Ishikawa (cell line): ENCODE results near the gene FBXL17.
A peak's percentile ranks its signal among the peaks of the same experiment; 100 is the strongest.

Experiments used
- CEBPB ChIP-seq: IDR thresholded peaks from 2 replicates; pipeline ENCODE4 v1.6.1; 2012
- CREB1 ChIP-seq: IDR thresholded peaks from 2 replicates; pipeline ENCODE4 v1.6.1; 2012; ENCODE audit warnings: low read depth
- EGR1 ChIP-seq: IDR thresholded peaks from 2 replicates; pipeline ENCODE4 v1.6.1; 2012
- EP300 ChIP-seq: IDR thresholded peaks from 2 replicates; pipeline ENCODE4 v1.6.1; 2012; ENCODE audit warnings: borderline replicate concordance
- FOXM1 ChIP-seq: IDR thresholded peaks from 2 replicates; pipeline ENCODE4 v1.6.1; 2012; ENCODE audit warnings: low read depth, borderline replicate concordance
- MAX ChIP-seq: IDR thresholded peaks from 2 replicates; pipeline ENCODE4 v1.6.1; 2012
- NFIC ChIP-seq: IDR thresholded peaks from 2 replicates; pipeline ENCODE4 v1.6.1; 2012
- RAD21 ChIP-seq: IDR thresholded peaks from 2 replicates; pipeline ENCODE4 v1.6.1; 2012; ENCODE audit warnings: low read depth
- TAF1 ChIP-seq: IDR thresholded peaks from 2 replicates; pipeline ENCODE4 v1.6.1; 2012; ENCODE audit warnings: low read depth, mild to moderate bottlenecking
- TCF12 ChIP-seq: IDR thresholded peaks from 2 replicates; pipeline ENCODE4 v1.6.1; 2012; ENCODE audit warnings: low read depth
- TEAD4 ChIP-seq: IDR thresholded peaks from 2 replicates; pipeline ENCODE4 v1.6.1; 2012
- USF1 ChIP-seq: IDR thresholded peaks from 2 replicates; pipeline ENCODE4 v1.6.1; 2012
- YY1 ChIP-seq: IDR thresholded peaks from 2 replicates; pipeline ENCODE4 v1.6.1; 2012; ENCODE audit warnings: low read depth
- ZBTB7A ChIP-seq: IDR thresholded peaks from 2 replicates; pipeline ENCODE4 v1.6.1; 2012; ENCODE audit warnings: low read depth
- TF ChIP-seq, protein P1 (sequence below): IDR thresholded peaks from 2 replicates; pipeline ENCODE4 v1.6.1; 2012; ENCODE audit warnings: low read depth, mild to moderate bottlenecking

The FBXL17 gene

DNA sequence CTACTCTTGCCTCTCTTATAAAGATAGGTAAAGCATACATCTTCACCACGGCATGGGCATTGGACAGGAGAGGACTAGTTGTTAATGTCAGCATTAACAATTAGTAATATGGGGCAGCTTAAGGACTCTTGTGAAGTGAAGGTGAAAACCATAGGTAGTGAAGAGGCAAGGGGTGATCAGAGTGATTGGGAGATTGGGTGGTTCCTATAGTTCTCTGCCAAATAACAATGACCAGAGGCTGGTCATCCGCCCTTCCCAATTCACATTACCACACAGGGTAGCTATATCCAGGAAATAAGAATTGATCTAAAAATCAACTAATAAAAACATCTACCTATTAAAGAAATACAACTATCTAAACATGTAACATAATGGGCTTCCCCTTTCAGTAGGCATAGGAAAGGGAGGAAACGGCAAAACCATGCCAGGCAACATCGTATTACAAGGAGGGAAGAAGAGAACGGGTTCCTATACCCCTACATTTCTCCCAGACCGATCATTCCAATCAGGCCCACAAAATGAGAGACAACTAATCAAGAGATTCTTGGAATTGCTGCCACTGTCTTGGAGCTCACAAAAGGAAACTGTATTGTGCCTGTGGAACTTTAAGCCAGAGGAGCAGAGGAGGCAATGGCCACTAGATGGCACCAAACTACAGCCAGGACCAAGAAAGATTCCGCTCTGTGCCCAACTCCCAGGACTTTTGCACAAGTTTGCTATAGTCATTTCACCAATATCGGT, 121.6 kb downstream of the FBXL17 start:
- peak; percentile 94 for TF ChIP-seq RAD21
- TF ChIP-seq TEAD4 = no peak

DNA sequence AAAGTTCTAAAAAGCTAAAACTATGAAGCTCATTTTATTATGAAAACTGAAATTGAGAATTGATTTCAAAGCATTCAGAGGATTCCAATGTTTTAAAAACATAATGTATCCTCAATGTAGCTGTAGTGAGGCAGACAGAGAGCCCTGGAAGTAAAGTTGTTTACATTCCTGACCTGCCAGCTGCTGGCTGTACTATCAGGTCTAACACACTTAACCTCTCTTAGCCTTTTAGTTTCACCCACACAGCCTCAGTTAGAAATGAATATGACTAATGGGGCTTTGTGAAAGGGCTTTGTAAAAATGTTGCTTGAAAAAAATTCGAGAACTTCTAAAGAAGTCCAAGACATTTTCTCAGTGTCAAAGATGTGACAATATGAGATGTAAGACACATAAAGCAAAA, 122.6 kb downstream of the FBXL17 start:
- TF ChIP-seq, protein P1, sequence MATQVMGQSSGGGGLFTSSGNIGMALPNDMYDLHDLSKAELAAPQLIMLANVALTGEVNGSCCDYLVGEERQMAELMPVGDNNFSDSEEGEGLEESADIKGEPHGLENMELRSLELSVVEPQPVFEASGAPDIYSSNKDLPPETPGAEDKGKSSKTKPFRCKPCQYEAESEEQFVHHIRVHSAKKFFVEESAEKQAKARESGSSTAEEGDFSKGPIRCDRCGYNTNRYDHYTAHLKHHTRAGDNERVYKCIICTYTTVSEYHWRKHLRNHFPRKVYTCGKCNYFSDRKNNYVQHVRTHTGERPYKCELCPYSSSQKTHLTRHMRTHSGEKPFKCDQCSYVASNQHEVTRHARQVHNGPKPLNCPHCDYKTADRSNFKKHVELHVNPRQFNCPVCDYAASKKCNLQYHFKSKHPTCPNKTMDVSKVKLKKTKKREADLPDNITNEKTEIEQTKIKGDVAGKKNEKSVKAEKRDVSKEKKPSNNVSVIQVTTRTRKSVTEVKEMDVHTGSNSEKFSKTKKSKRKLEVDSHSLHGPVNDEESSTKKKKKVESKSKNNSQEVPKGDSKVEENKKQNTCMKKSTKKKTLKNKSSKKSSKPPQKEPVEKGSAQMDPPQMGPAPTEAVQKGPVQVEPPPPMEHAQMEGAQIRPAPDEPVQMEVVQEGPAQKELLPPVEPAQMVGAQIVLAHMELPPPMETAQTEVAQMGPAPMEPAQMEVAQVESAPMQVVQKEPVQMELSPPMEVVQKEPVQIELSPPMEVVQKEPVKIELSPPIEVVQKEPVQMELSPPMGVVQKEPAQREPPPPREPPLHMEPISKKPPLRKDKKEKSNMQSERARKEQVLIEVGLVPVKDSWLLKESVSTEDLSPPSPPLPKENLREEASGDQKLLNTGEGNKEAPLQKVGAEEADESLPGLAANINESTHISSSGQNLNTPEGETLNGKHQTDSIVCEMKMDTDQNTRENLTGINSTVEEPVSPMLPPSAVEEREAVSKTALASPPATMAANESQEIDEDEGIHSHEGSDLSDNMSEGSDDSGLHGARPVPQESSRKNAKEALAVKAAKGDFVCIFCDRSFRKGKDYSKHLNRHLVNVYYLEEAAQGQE = no peak
- no peak for TF ChIP-seq TCF12
- no peak for TF ChIP-seq NFIC
- TF ChIP-seq EGR1 = no peak
- no peak for TF ChIP-seq ZBTB7A
- no peak for TF ChIP-seq EP300
- no peak for TF ChIP-seq CEBPB
- TF ChIP-seq USF1 = no peak
- TF ChIP-seq MAX = no peak
- TF ChIP-seq FOXM1 = no peak
- TF ChIP-seq TAF1 = no peak
- TF ChIP-seq CREB1 = no peak
- TF ChIP-seq RAD21 = no peak

GRCh38 chr5:108257996-108258395, 123.9 kb downstream of the FBXL17 start:
- TF ChIP-seq TAF1 (no peak), ZBTB7A (no peak), FOXM1 (no peak), EP300 (no peak), USF1 (no peak), CREB1 (no peak), MAX (no peak), NFIC (no peak), TEAD4 (no peak)
- TF ChIP-seq, protein P1 = no peak

GRCh38 chr5:108255468-108255867, 126.4 kb downstream of the FBXL17 start:
- TF ChIP-seq TAF1 = no peak
- TF ChIP-seq TEAD4 = no peak
- TF ChIP-seq EGR1 = no peak
- no peak for TF ChIP-seq ZBTB7A
- no peak for TF ChIP-seq NFIC
- TF ChIP-seq MAX = no peak
- no peak for TF ChIP-seq EP300
- no peak for TF ChIP-seq RAD21

GRCh38 chr5:108251350-108251749, 130.5 kb downstream of the FBXL17 start:
- peak; percentile 83 for TF ChIP-seq NFIC
- TF ChIP-seq FOXM1 = no peak

DNA sequence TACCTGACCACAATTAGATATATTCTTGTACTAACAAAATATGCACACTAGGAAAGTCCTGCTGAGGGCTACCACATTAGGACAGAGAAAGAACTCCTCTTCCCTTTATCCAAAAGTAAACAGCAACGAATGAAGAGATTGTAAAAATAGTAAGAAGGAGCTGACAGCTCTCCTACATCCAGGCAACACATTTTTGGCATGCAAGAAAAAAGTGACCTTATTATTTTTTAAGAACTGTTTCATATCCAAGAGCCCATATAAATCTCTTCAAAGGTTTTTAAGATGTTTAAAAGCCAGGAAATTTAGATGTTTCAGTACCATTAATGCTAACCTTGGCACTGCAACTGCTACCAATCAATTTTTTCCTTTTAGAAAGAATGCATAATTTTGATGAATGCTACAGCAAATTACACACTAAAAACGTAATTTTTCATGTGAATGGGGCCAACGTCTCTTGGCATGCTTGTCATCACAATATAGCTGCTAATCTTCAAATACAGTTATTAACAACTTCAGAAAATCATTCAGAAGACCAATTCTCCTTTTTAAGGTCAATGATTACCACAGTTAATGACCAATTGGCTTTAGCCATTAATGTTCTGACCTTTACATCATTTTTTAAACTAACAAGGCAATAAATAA, 132.0 kb downstream of the FBXL17 start:
- TF ChIP-seq FOXM1 = no peak
- no peak for TF ChIP-seq TCF12
- TF ChIP-seq, protein P1 = no peak
- TF ChIP-seq MAX = no peak
- no peak for TF ChIP-seq RAD21
- no peak for TF ChIP-seq EP300
- no peak for TF ChIP-seq YY1
- TF ChIP-seq NFIC = no peak
- no peak for TF ChIP-seq CEBPB
- no peak for TF ChIP-seq CREB1
- TF ChIP-seq TEAD4 = no peak
- no peak for TF ChIP-seq EGR1
- no peak for TF ChIP-seq ZBTB7A
